Activated T-helper 1 cell treated with Interleukin-2 at 50 U/mL for 16 hours (primary cell): ENCODE data around the gene CCL19.

Source experiments
- DNase-seq: peaks from one replicate; pipeline ENCODE4 v3.0.0-alpha.2; 2020; ENCODE audit warnings: low read depth

The CCL19 gene

GRCh38 chr9:34662526-34663302 is 28.4 kb downstream of the CCL19 start, which contains the start of gene CCL27:
CCL27 (minus strand) TSS chr9:34662657; CDS start chr9:34662633, 24 bp downstream.
- DNase-seq: no peak

GRCh38 chr9:34659592-34660253 is 31.4 kb downstream of the CCL19 start:
- no peak for DNase-seq

GRCh38 chr9:34658461-34658860 is 32.6 kb downstream of the CCL19 start:
- DNase-seq: no peak

- no peak for DNase-seq
Observed at GRCh38 chr9:34656992-34657391, 34.1 kb downstream of the CCL19 start.

- no peak for DNase-seq
Observed at GRCh38 chr9:34655394-34655793, 35.7 kb downstream of the CCL19 start.

- no peak for DNase-seq
Observed at GRCh38 chr9:34654323-34655051, 36.6 kb downstream of the CCL19 start.

- DNase-seq: no peak
Observed at GRCh38 chr9:34653151-34654072, 37.7 kb downstream of the CCL19 start.

GRCh38 chr9:34652602-34653000 is 38.5 kb downstream of the CCL19 start:
- DNase-seq: no peak

GRCh38 chr9:34651876-34652601 is 39.0 kb downstream of the CCL19 start, which contains the start of gene IL11RA:
IL11RA (plus strand) TSS chr9:34652185; CDS start chr9:34655218, 3,033 bp downstream.
- DNase-seq: no peak

- no peak for DNase-seq
Observed at GRCh38 chr9:34651321-34651720, 39.8 kb downstream of the CCL19 start.

- DNase-seq: no peak
Observed at GRCh38 chr9:34650816-34651215, 40.3 kb downstream of the CCL19 start.

GRCh38 chr9:34648673-34649072 is 42.4 kb downstream of the CCL19 start:
- DNase-seq: no peak

GRCh38 chr9:34647651-34648050 is 43.4 kb downstream of the CCL19 start:
- no peak for DNase-seq

- no peak for DNase-seq
Observed at GRCh38 chr9:34647084-34647403, 44.0 kb downstream of the CCL19 start.

- peak; percentile 92 for DNase-seq
Observed at GRCh38 chr9:34646211-34647083, 44.6 kb downstream of the CCL19 start, which contains the start of gene GALT. GALT (plus strand) TSS chr9:34646675; CDS start chr9:34646705, 30 bp downstream.

- DNase-seq: no peak
Observed at GRCh38 chr9:34644766-34645314, 46.2 kb downstream of the CCL19 start.

- no peak for DNase-seq
Observed at GRCh38 chr9:34642679-34643078, 48.4 kb downstream of the CCL19 start.
